Thyroid gland (tissue), 4 donors: ENCODE measurements around the gene TMEM9B.

Experiments used
- POLR2A ChIP-seq, 2 donors: fragments of 450-650 bp; IDR thresholded peaks; one replicate each; pipeline ENCODE4 v1.6.1; 2017; ENCODE audit warnings: antibody characterized with exemption in 2 of 2, mild to moderate bottlenecking in 2 of 2, moderate library complexity in 1 of 2
- TF ChIP-seq, protein P1 (sequence below), 6 experiments: fragments of 200-600 bp in 3 of 6; fragments of 450-650 bp in 3 of 6; sonication (generic) in 3 of 6; IDR thresholded peaks; one replicate each; pipeline ENCODE4 v1.5.1; 2016 to 2019; ENCODE audit warnings: antibody characterized with exemption in 6 of 6, mild to moderate bottlenecking in 2 of 6, inconsistent platforms in 1 of 6, moderate library complexity in 1 of 6

DNA sequence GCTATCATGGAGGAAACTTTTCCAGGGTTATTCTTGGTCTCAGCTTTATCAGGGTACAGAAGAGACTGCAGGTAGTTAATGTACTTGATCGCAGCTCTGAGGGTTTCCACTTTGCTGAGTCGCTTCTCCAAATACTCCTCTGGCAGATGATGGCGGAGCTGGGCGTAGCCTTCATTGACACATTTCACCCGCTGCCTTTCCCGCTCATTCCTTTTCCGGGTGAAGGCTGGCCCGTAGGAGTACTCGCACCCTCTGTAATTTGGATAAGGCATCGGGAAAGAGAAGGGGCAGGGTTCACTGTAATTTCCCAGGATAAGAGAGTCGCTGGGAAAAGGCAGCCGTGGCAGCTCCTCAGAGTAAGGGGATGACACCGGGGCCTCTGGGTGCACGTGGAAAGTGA, 26.6 kb downstream of the TMEM9B start:
- TF ChIP-seq, protein P1, sequence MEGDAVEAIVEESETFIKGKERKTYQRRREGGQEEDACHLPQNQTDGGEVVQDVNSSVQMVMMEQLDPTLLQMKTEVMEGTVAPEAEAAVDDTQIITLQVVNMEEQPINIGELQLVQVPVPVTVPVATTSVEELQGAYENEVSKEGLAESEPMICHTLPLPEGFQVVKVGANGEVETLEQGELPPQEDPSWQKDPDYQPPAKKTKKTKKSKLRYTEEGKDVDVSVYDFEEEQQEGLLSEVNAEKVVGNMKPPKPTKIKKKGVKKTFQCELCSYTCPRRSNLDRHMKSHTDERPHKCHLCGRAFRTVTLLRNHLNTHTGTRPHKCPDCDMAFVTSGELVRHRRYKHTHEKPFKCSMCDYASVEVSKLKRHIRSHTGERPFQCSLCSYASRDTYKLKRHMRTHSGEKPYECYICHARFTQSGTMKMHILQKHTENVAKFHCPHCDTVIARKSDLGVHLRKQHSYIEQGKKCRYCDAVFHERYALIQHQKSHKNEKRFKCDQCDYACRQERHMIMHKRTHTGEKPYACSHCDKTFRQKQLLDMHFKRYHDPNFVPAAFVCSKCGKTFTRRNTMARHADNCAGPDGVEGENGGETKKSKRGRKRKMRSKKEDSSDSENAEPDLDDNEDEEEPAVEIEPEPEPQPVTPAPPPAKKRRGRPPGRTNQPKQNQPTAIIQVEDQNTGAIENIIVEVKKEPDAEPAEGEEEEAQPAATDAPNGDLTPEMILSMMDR (IDR thresholded peaks at IDR 0.05) = no peak
- no peak for TF ChIP-seq POLR2A (IDR thresholded peaks at IDR 0.05)
